ENCODE measurements around the gene HPS5.
"Not testable (repeated sequence)": the region's sequence is repeated elsewhere in the genome, so short reads cannot be mapped to it uniquely, and the experiment has no call there.

Gene HPS5

DNA sequence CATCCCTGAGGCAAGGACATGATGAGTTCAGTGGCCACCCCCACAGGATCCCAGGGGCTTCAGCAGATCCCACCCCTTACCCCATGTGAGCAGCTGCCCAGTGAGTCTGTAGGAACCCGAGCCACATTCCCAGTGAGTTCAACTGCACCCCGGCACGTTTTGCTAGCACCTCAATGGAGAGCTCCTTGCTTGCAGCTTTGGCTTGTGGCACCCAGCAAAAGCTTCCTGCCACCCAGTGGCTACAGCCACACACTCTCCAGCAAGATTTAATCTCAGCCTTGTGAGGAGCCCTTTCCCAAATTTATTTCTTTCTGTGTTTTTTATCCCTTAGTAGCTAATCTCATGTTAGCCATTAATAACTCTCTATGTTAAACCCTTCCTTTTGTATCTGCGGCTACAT, 51.8 kb downstream of the HPS5 start:
- no peak for DNase-seq (ENCODE audit: low read depth)
- Histone ChIP-seq H3K4me3 (ENCODE audit: low read length) (no peak overlapping the region), H3K27me3 (replicated peaks; ENCODE audit: control insufficient read depth, insufficient read depth, low read length) (no peaks in the 10 kb centered on the region), H3K4me1 (ENCODE audit: control insufficient read depth, insufficient read depth, low read length) (peaks cover 16% of the 10 kb centered on the region), H3K9me3 (ENCODE audit: control insufficient read depth, low read length) (no peaks in the 10 kb centered on the region), H3K9ac (ENCODE audit: low read length) (no peak overlapping the region), H3K36me3 (ENCODE audit: control insufficient read depth, insufficient read depth, low read length, severe bottlenecking) (no peaks in the 10 kb centered on the region)

DNA sequence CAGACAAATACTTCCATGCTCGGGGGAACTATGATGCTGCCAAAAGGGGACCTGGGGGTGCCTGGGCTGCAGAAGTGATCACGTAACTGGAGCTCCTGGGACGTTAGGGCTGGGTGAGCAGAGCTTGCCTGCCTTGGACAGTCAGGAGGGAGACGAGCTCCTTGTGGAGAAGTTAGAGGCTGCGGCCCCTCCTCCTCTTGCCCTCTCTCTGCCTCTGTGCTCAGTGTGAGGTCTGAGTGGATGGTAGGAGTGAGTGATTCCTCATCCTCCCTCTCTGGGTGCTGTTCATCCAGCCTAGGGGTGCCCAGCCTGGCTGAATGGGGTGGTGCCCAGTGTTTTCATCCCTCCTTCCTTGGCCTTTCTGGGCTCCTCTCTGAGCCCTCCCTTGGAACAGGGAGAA, 52.7 kb downstream of the HPS5 start:
- H3K9ac ChIP-seq (ENCODE audit: low read length); H3K4me3 ChIP-seq (ENCODE audit: low read length); DNase-seq (ENCODE audit: low read depth); H3K9me3 ChIP-seq (ENCODE audit: control insufficient read depth, low read length); H3K36me3 ChIP-seq (ENCODE audit: control insufficient read depth, insufficient read depth, low read length, severe bottlenecking); H3K27me3 ChIP-seq (replicated peaks; ENCODE audit: control insufficient read depth, insufficient read depth, low read length): not testable (repeated sequence)
- peaks cover 20% of the 10 kb centered on the region for H3K4me1 ChIP-seq (ENCODE audit: control insufficient read depth, insufficient read depth, low read length)

DNA sequence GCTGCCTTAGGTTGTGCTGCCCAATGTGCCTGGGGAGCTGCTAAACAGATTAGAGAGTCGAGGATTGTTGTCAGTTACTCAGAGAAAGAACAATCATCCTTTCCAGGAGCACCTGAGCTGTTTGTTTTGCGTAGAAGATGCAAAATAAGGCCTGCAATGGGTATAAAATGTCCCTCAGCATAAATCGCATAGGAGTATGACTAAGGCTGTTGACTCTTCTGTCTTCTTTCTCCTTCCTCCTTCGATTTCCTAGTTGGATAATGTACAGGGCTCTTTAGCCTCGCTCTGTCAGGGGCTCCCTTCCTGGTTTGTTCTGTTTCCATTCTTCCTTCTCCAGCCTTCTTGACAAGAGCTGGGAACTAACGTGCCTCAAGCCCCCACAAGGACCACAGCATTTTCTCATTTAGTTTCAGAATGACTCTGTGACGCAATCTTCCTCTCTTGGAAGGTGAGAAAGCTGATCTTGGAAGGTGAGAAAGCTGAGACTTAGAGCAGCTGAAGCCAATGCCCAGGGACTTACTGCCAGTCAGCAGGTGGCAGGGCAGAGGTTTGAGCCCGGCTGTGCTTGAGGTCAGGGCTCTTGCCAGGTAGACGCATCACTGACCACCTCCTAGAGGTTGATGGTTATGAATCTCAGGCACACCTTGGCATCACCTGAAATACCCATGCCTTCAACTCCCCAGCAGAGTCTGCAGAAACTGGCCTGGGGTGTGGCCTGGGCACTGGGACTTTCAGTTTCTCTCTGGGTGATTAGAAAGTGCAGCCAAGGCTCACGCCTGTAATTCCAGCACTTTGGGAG, 54.4 kb downstream of the HPS5 start:
- peaks cover 23% of the 10 kb centered on the region for H3K4me1 ChIP-seq (ENCODE audit: control insufficient read depth, insufficient read depth, low read length)
- not testable (repeated sequence) for H3K36me3 ChIP-seq (ENCODE audit: control insufficient read depth, insufficient read depth, low read length, severe bottlenecking); H3K27me3 ChIP-seq (replicated peaks; ENCODE audit: control insufficient read depth, insufficient read depth, low read length); H3K9ac ChIP-seq (ENCODE audit: low read length); DNase-seq (ENCODE audit: low read depth); H3K9me3 ChIP-seq (ENCODE audit: control insufficient read depth, low read length); H3K4me3 ChIP-seq (ENCODE audit: low read length)

DNA sequence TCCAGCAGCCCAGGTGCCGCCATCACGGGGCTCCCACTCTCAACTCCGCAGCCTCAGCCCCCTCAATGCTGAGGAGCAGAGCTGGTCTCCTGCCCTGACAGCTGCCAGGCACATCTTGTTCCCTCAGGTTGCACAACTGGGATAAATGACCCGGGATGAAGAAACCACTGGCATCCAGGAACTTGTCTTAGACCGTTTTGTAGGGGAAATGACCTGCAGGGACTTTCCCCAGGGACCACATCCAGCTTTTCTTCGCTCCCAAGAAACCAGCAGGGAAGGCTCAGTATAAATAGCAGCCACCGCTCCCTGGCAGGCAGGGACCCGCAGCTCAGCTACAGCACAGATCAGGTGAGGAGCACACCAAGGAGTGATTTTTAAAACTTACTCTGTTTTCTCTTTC, 56.0 kb downstream of the HPS5 start, which contains the start of gene SAA1:
TSS of gene SAA1 (plus strand) at position 316 of the 400 bp plus-strand sequence. CDS start 624 bp downstream, outside the sequence.
- no peaks in the 10 kb centered on the region for H3K36me3 ChIP-seq (ENCODE audit: control insufficient read depth, insufficient read depth, low read length, severe bottlenecking)
- no peaks in the 10 kb centered on the region for H3K27me3 ChIP-seq (replicated peaks; ENCODE audit: control insufficient read depth, insufficient read depth, low read length)
- H3K4me3 ChIP-seq (ENCODE audit: low read length), result no peak within 1 kb of the TSS
- no peaks in the 10 kb centered on the region for H3K9me3 ChIP-seq (ENCODE audit: control insufficient read depth, low read length)
- peaks cover 24% of the 10 kb centered on the region for H3K4me1 ChIP-seq (ENCODE audit: control insufficient read depth, insufficient read depth, low read length)
- peak; percentile 49 for DNase-seq (ENCODE audit: low read depth)
- no peak within 1 kb of the TSS for H3K9ac ChIP-seq (ENCODE audit: low read length)

DNA sequence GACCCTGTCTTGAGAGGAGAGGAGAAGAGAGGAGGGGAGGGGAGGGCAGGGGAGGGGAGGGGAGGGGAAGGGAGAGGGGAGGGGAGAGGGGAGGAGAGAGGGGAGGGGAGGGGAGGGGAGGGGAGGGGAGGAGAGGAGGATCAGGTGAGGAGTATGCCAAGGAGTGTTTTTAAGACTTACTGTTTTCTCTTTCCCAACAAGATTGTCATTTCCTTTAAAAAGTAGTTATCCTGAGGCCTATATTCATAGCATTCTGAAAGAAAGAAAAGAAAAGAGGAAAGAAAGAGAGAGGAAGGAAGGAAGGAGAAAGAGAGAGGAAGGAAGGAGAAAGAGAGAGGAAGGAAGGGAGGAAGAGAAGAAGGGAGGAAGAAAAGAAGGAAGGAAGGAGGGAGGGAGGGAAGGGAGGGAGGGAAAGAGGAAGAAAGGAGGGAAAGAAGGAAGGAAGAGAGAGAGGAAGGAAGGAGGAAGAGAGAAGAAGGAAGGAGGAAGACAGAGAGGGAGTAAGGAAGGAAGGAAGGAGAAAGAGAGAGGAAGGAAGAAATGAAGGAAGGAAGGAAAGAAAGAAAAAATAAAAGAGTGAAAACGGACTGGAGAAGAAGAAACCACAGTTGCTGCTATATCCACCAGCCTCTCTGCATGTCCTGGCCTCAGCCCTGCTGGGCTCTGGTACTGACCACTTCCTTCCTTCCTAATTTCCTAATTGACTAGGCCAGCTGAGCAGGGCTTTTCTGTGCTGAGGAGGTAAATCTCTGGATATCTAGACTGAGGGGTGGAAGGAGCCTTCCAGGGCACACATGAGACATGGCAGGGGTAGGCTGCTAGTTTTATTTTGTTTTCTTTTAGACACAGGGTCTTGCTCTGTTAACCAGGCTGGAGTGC, 57.0 kb downstream of the HPS5 start:
- Histone ChIP-seq H3K27me3 (replicated peaks; ENCODE audit: control insufficient read depth, insufficient read depth, low read length) (no peaks in the 10 kb centered on the region), H3K9ac (ENCODE audit: low read length) (no peak overlapping the region), H3K4me1 (ENCODE audit: control insufficient read depth, insufficient read depth, low read length) (peaks cover 24% of the 10 kb centered on the region), H3K4me3 (ENCODE audit: low read length) (no peak overlapping the region), H3K36me3 (ENCODE audit: control insufficient read depth, insufficient read depth, low read length, severe bottlenecking) (no peaks in the 10 kb centered on the region), H3K9me3 (ENCODE audit: control insufficient read depth, low read length) (no peaks in the 10 kb centered on the region)
- no peak for DNase-seq (ENCODE audit: low read depth)

DNA sequence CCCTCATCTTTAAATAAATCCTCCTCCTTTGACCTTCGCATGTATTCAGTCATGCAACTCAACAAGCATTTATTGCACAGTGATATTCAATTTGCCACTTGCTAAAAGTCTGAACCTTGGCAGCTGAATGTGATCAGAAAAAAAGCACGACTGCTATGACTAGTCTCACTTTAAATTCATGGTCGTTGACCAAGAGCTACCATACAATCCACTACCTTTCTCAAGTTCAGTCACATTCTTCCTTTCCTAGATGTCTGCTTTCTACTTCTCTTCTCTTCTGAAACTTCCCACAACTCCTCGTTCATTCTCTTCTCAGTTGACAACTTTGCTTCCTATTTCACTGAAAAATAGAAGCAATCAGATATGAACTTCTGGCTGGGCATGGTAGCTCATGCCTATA, 57.9 kb downstream of the HPS5 start:
- H3K4me3 ChIP-seq (ENCODE audit: low read length), result no peak overlapping the region
- H3K36me3 ChIP-seq (ENCODE audit: control insufficient read depth, insufficient read depth, low read length, severe bottlenecking), result no peaks in the 10 kb centered on the region
- no peak overlapping the region for H3K9ac ChIP-seq (ENCODE audit: low read length)
- H3K27me3 ChIP-seq (replicated peaks; ENCODE audit: control insufficient read depth, insufficient read depth, low read length), result no peaks in the 10 kb centered on the region
- DNase-seq (ENCODE audit: low read depth), result no peak
- H3K4me1 ChIP-seq (ENCODE audit: control insufficient read depth, insufficient read depth, low read length), result peaks cover 32% of the 10 kb centered on the region
- no peaks in the 10 kb centered on the region for H3K9me3 ChIP-seq (ENCODE audit: control insufficient read depth, low read length)

DNA sequence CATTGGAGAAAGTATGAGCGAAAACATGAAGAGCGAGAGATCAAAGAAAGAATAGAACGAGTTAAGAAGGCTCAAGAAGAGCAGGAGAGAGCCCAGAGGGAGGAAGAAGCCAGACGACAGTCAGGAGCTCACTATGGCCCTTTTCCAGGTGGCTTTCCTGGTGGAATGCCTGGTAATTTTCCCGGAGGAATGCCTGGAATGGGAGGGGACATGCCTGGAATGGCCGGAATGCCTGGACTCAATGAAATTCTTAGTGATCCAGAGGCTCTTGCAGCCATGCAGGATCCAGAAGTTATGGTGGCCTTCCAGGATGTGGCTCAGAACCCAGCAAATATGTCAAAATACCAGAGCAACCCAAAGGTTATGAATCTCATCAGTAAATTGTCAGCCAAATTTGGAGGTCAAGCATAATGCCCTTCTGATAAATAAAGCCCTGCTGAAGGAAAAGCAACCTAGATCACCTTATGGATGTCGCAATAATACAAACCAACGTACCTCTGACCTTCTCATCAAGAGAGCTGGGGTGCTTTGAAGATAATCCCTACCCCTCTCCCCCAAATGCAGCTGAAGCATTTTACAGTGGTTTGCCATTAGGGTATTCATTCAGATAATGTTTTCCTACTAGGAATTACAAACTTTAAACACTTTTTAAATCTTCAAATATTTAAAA, 59.1 kb downstream of the HPS5 start:
- not testable (repeated sequence) for H3K36me3 ChIP-seq (ENCODE audit: control insufficient read depth, insufficient read depth, low read length, severe bottlenecking); H3K27me3 ChIP-seq (replicated peaks; ENCODE audit: control insufficient read depth, insufficient read depth, low read length); H3K4me3 ChIP-seq (ENCODE audit: low read length); H3K9me3 ChIP-seq (ENCODE audit: control insufficient read depth, low read length); DNase-seq (ENCODE audit: low read depth); H3K9ac ChIP-seq (ENCODE audit: low read length)
- peaks cover 32% of the 10 kb centered on the region for H3K4me1 ChIP-seq (ENCODE audit: control insufficient read depth, insufficient read depth, low read length)

DNA sequence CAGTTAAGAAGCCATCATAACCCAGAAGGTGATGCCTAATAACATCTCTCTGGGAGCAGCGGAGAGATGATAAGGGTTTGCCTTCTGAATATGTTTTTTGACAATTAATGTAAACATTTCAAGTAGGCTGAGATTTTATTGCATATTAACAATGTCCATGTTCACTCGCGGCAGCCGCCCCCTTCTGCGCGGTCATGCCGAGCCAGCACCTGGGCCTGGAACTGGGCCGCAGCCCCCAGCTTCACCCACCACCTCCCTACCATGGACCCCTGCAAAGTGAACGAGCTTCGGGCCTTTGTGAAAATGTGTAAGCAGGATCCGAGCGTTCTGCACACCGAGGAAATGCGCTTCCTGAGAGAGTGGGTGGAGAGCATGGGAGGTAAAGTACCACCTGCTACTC, 60.2 kb downstream of the HPS5 start:
- no peak for DNase-seq (ENCODE audit: low read depth)
- no peaks in the 10 kb centered on the region for H3K9me3 ChIP-seq (ENCODE audit: control insufficient read depth, low read length)
- peaks cover 4% of the 10 kb centered on the region for H3K27me3 ChIP-seq (replicated peaks; ENCODE audit: control insufficient read depth, insufficient read depth, low read length)
- no peak overlapping the region for H3K4me3 ChIP-seq (ENCODE audit: low read length)
- H3K4me1 ChIP-seq (ENCODE audit: control insufficient read depth, insufficient read depth, low read length), result peaks cover 30% of the 10 kb centered on the region
- H3K9ac ChIP-seq (ENCODE audit: low read length), result no peak overlapping the region
- H3K36me3 ChIP-seq (ENCODE audit: control insufficient read depth, insufficient read depth, low read length, severe bottlenecking), result no peaks in the 10 kb centered on the region

DNA sequence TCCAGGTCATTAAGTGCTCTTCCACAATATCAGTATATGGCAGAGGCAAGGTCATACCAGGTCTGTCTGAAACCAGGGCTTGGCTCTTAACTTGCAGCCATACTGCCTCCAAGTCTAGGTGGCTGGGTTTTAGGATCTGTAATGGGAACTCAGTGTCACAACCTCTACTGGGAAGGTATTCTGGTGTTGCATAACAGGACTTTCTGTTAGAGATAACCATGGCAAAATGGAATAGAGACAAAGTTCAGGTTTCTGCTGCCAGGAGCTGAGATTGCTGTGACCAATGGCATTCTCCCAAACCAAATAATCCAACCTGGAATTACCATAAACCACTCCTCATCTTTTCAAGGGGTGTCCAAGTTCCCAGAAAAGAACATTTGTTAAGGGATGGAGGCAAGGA, 62.7 kb downstream of the HPS5 start:
- Histone ChIP-seq H3K36me3 (ENCODE audit: control insufficient read depth, insufficient read depth, low read length, severe bottlenecking) (no peaks in the 10 kb centered on the region), H3K9me3 (ENCODE audit: control insufficient read depth, low read length) (no peaks in the 10 kb centered on the region), H3K4me1 (ENCODE audit: control insufficient read depth, insufficient read depth, low read length) (peaks cover 16% of the 10 kb centered on the region), H3K4me3 (ENCODE audit: low read length) (no peak overlapping the region), H3K9ac (ENCODE audit: low read length) (no peak overlapping the region), H3K27me3 (replicated peaks; ENCODE audit: control insufficient read depth, insufficient read depth, low read length) (peaks cover 7% of the 10 kb centered on the region)
- no peak for DNase-seq (ENCODE audit: low read depth)

DNA sequence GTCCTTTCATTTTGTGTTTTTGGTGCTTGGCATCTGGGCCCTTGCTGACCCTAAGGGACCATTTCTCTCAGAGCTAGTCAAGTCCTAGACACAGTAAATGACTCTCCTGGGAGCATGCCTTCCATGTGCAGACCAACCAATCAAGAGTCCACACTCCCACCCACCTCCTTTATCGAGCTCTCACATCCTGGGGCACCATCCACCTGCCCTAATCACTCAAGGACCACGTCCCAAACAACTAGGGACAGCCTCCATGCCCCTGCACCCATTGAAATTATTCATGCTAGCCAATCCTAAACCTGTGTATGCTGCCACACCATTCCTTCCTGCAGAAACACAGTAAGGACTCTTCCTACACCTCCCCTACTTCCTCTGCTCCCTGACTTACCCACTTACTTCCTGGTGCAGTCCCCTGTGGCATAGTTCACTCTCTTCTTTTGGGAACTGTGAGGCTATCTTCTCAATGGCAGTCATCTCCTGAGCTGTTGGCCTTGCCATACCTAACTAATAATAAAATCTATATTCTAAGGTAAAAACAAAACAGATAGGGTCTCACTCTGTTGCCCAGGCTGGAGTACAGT, 67.1 kb downstream of the HPS5 start:
- H3K27me3 ChIP-seq (replicated peaks; ENCODE audit: control insufficient read depth, insufficient read depth, low read length), result peaks cover 7% of the 10 kb centered on the region
- no peak for DNase-seq (ENCODE audit: low read depth)
- H3K36me3 ChIP-seq (ENCODE audit: control insufficient read depth, insufficient read depth, low read length, severe bottlenecking), result no peaks in the 10 kb centered on the region
- peaks cover 12% of the 10 kb centered on the region for H3K4me1 ChIP-seq (ENCODE audit: control insufficient read depth, insufficient read depth, low read length)
- H3K9me3 ChIP-seq (ENCODE audit: control insufficient read depth, low read length), result no peaks in the 10 kb centered on the region
- no peak overlapping the region for H3K4me3 ChIP-seq (ENCODE audit: low read length)
- H3K9ac ChIP-seq (ENCODE audit: low read length), result no peak overlapping the region
